Liver (tissue), 9 donors: ENCODE data around the gene THADA. TPM values are rescaled to one million over a fixed set of nuclear protein-coding genes. Genes with fewer than 3 reads are reported as not detected.
A peak's percentile ranks its signal among the peaks of the same experiment; 100 is the strongest.

Experiments
- DNase-seq: peaks from one replicate; pipeline ENCODE4 v3.0.0-alpha.2; 2017; ENCODE audit warnings: low spot score
- H3K27ac ChIP-seq, 2 donors: one replicate each; pipeline ENCODE4 v1.7.0; 2013; ENCODE audit warnings: inconsistent platforms in 2 of 2, low read length in 2 of 2, control low read depth in 1 of 2, low read depth in 1 of 2, mild to moderate bottlenecking in 1 of 2
- H3K27me3 ChIP-seq, 4 donors: one replicate each; pipeline versions ENCODE4 v1.6.1 to v1.7.0; 2013; ENCODE audit warnings: low read length in 3 of 4, inconsistent platforms in 1 of 4, mild to moderate bottlenecking in 1 of 4, moderate library complexity in 1 of 4; ENCODE audit not compliant: control insufficient read depth in 4 of 4, insufficient read depth in 4 of 4
- H3K36me3 ChIP-seq, 4 donors: one replicate each; pipeline versions ENCODE4 v1.6.1 to v1.7.0; 2013; ENCODE audit warnings: low read length in 3 of 4, mild to moderate bottlenecking in 3 of 4, low read depth in 1 of 4, moderate library complexity in 1 of 4; ENCODE audit not compliant: control insufficient read depth in 4 of 4, insufficient read depth in 3 of 4
- H3K4me1 ChIP-seq, 4 donors: one replicate each; pipeline versions ENCODE4 v1.6.1 to v1.7.0; 2013; ENCODE audit warnings: low read length in 3 of 4, mild to moderate bottlenecking in 3 of 4, moderate library complexity in 1 of 4; ENCODE audit not compliant: control insufficient read depth in 4 of 4, insufficient read depth in 4 of 4
- H3K4me3 ChIP-seq, 3 donors: one replicate each; pipeline versions ENCODE4 v1.6.1 to v1.7.0; 2013; ENCODE audit warnings: low read length in 3 of 3, control low read depth in 1 of 3, low read depth in 1 of 3, mild to moderate bottlenecking in 1 of 3
- H3K9ac ChIP-seq, 2 donors: one replicate each; pipeline ENCODE4 v1.7.0; 2013; ENCODE audit warnings: low read length in 2 of 2, mild to moderate bottlenecking in 2 of 2, moderate library complexity in 2 of 2, control low read depth in 1 of 2, low read depth in 1 of 2
- H3K9me3 ChIP-seq, 4 donors: one replicate each; pipeline versions ENCODE4 v1.6.1 to v1.7.0; 2013; ENCODE audit warnings: low read length in 3 of 4; ENCODE audit not compliant: control insufficient read depth in 4 of 4
- ATF3 ChIP-seq: IDR thresholded peaks from 2 replicates; pipeline ENCODE4 v1.6.1; 2016; ENCODE audit warnings: antibody characterized with exemption
- CTCF ChIP-seq: fragments of 150-350 bp; IDR thresholded peaks from 2 replicates; pipeline ENCODE4 v1.5.1; 2017; ENCODE audit warnings: improper control_type of control experiment, low read depth, low read length; ENCODE audit not compliant: missing input control
- EGR1 ChIP-seq, 2 donors: IDR thresholded peaks; 2 replicates each; pipeline ENCODE4 v1.6.1; 2016 to 2018; ENCODE audit warnings: antibody characterized with exemption in 2 of 2, low read depth in 2 of 2
- FOXA1 ChIP-seq: IDR thresholded peaks from 2 replicates; pipeline ENCODE4 v1.6.1; 2016; ENCODE audit warnings: antibody characterized with exemption
- HNF4A ChIP-seq, 2 donors: conservative IDR thresholded peaks; 2 replicates each; pipeline ENCODE4 v1.6.1; 2016; ENCODE audit warnings: antibody characterized with exemption in 2 of 2, mild to moderate bottlenecking in 2 of 2
- HNF4G ChIP-seq: IDR thresholded peaks from 2 replicates; pipeline ENCODE4 v1.6.1; 2016; ENCODE audit warnings: antibody characterized with exemption
- JUND ChIP-seq, 2 donors: IDR thresholded peaks; 2 replicates each; pipeline ENCODE4 v1.6.1; 2016; ENCODE audit warnings: antibody characterized with exemption in 2 of 2
- MAX ChIP-seq: IDR thresholded peaks from 2 replicates; pipeline ENCODE4 v1.6.1; 2016; ENCODE audit warnings: antibody characterized with exemption
- NR2F2 ChIP-seq: IDR thresholded peaks from 2 replicates; pipeline ENCODE4 v1.6.1; 2016; ENCODE audit warnings: antibody characterized with exemption
- RAD21 ChIP-seq, 2 donors: IDR thresholded peaks; 2 replicates each; pipeline ENCODE4 v1.6.1; 2016; ENCODE audit warnings: antibody characterized with exemption in 2 of 2, mild to moderate bottlenecking in 2 of 2
- REST ChIP-seq: IDR thresholded peaks from 2 replicates; pipeline ENCODE4 v1.6.1; 2016; ENCODE audit warnings: antibody characterized with exemption, mild to moderate bottlenecking
- RXRA ChIP-seq, 2 donors: IDR thresholded peaks; 2 replicates each; pipeline ENCODE4 v1.6.1; 2017 to 2018; ENCODE audit warnings: antibody characterized with exemption in 2 of 2, mild to moderate bottlenecking in 1 of 2
- SP1 ChIP-seq: IDR thresholded peaks from 2 replicates; pipeline ENCODE4 v1.6.1; 2018; ENCODE audit warnings: antibody characterized with exemption, mild to moderate bottlenecking
- YY1 ChIP-seq: IDR thresholded peaks from 2 replicates; pipeline ENCODE4 v1.6.1; 2016; ENCODE audit warnings: antibody characterized with exemption, mild to moderate bottlenecking
- WGBS: extraction: QIAGEN DNeasy Blood & Tissue Kit; methylation state at CpG from one replicate; pipeline ENCODE4 v1.1.7; 2013; 5-methylcytosine and 5-hydroxymethylcytosine counted together
- polyA plus RNA-seq, 2 donors: library from polyadenylated mRNA; stranded (reverse) in 1 of 2; unstranded in 1 of 2; fragments of 200-250 nt in 1 of 2; fragments of >200 nt in 1 of 2; fragmentation: Nextera tagmentation in 1 of 2; extraction: Ambion mirVana in 1 of 2; gene quantifications; one replicate each; pipeline versions ENCODE4 v1.2.1 to v1.2.3, GENCODE V29; 2013 to 2015
- total RNA-seq, 2 donors: library from RNA; depleted of rRNA; stranded (reverse); fragments of >200 nt; gene quantifications; one replicate each; pipeline ENCODE4 v1.2.3, GENCODE V29; 2014
- donor health status: healthy.
- donor health status: healthy.
- donor health status: healthy.
- donor health status: healthy.
- donor health status: healthy.

THADA gene
- total and polyA plus RNA-seq, 4 donors = 12.0 to 37.2 (median 22.3) TPM

- Histone ChIP-seq H3K4me3 (no peak overlapping the region), H3K36me3 (peaks cover 0 to 8% (median 0%) of the 10 kb centered on the region in 4 donors), H3K4me1 (peaks cover 6 to 33% (median 21%) of the 10 kb centered on the region in 4 donors), H3K9ac (peak overlapping the region; percentile 68 to 83), H3K27me3 (no peaks in the 10 kb centered on the region), H3K9me3 (no peaks in the 10 kb centered on the region), H3K27ac (peak overlapping the region; percentile 99)
- WGBS = 33% methylated on average over 2 of the region's 2 CpGs
- TF ChIP-seq RAD21 (IDR thresholded peaks at IDR 0.05) (no peak), REST (no peak), FOXA1 (no peak), JUND (IDR thresholded peaks at IDR 0.05) (no peak), MAX (no peak), EGR1 (IDR thresholded peaks at IDR 0.05; ENCODE audit: low read depth in 2 of 2) (no peak)
- no peak for DNase-seq
Observed at GRCh38 chr2:43228321-43228751, 367.5 kb downstream of the THADA start.

- Histone ChIP-seq H3K36me3 (peaks cover 0 to 8% (median under 1%) of the 10 kb centered on the region in 4 donors), H3K4me1 (peaks cover 6 to 38% (median 25%) of the 10 kb centered on the region in 4 donors), H3K4me3 (peak overlapping the region; percentile 53 to 97 (median 60)), H3K9me3 (no peaks in the 10 kb centered on the region), H3K27ac (peak overlapping the region; percentile 99), H3K9ac (peak overlapping the region; percentile 68 to 83), H3K27me3 (no peaks in the 10 kb centered on the region)
- 3% methylated on average over 10 of the region's 10 CpGs for WGBS
- DNase-seq = no peak
- TF ChIP-seq JUND (IDR thresholded peaks at IDR 0.05) (peak; percentile 26 to 52), CTCF (no peak), FOXA1 (peak; percentile 7), EGR1 (IDR thresholded peaks at IDR 0.05; ENCODE audit: low read depth in 2 of 2) (no peak), HNF4A (conservative IDR thresholded peaks at IDR 0.05) (peak; percentile 97 to 98), NR2F2 (peak; percentile 48), RAD21 (IDR thresholded peaks at IDR 0.05) (peak; percentile 60 to 69), YY1 (no peak), MAX (peak; percentile 59), ATF3 (no peak), RXRA (IDR thresholded peaks at IDR 0.05) (peak; percentile 39 to 76), HNF4G (peak; percentile 71), REST (peak; percentile 36), SP1 (peak; percentile 58)
Observed at GRCh38 chr2:43227830-43228281, 368.0 kb downstream of the THADA start.
